ENCODE data around the gene PLK5.

Gene PLK5

DNA sequence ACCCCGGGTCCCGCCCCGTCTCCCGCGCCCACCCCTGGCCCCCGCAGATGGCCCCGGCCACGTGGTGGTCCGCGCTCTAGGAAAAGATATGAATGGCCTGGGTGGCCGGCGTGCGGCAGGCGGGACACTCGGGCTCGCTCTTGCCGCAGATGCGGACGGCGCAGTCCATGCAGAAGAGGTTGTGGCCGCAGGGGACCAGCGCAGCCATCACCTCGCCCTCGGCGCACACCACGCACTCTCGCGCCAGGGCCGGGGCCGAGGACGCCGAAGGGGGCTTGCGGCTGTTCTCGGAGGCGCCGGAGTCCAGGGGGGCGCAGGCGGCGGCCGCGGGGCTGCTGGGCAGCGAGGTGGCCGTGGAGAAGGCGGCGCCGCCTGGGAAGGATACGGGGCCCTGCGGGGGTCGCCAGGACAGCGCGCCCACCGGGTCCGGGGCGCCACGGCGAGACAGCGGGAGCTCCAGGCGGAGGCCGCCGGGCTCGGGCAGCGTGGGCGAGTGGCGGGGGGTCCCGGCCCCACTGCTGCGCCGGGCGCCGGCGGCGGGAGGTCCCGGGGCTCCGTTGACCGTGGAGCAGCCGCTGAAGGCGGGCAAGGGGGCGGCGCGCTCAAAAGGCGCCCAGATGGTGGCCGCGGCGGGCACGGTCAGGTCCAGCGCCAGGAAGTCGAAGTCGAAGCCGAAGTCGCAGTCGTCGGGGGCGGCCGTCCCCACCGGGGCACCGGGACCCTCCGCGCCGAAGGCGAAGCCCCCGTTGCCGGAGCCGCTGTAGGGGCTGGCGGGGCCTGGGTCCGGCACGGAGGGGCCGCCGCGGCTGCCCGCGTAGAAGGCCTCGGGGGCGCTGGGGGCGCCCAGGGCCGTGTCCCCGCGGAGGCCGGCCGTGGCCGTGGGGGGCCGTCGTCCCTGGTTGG is 31.9 kb downstream of the PLK5 start:
- DNase-seq: no peak

GRCh38 chr19:1556390-1557070 is 32.7 kb downstream of the PLK5 start:
- no peak for DNase-seq

DNA sequence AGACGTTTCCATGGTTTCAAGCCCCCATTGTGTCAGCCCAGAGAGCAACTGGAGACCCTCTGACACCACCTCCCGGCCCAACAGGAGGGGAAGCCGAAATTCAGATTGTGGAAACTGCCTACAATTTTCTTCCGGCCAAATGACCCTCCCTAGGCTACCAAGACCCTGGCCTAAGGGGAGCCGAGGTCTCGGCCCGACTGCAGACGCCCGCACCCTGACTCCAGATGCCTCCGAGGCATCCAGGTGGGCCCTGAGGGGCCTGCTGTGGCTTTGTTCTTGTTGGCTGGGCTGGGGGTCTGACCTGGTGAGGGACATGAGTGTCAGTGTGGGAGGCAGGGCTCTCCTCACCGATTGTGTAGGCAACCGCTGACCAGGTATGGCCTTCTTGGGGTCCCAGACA is 34.7 kb downstream of the PLK5 start:
- DNase-seq: no peak

GRCh38 chr19:1560286-1560882 is 36.5 kb downstream of the PLK5 start:
- no peak for DNase-seq

GRCh38 chr19:1561236-1561842 is 37.5 kb downstream of the PLK5 start:
- DNase-seq: no peak

GRCh38 chr19:1563251-1563650 is 39.4 kb downstream of the PLK5 start:
- no peak for DNase-seq

DNA sequence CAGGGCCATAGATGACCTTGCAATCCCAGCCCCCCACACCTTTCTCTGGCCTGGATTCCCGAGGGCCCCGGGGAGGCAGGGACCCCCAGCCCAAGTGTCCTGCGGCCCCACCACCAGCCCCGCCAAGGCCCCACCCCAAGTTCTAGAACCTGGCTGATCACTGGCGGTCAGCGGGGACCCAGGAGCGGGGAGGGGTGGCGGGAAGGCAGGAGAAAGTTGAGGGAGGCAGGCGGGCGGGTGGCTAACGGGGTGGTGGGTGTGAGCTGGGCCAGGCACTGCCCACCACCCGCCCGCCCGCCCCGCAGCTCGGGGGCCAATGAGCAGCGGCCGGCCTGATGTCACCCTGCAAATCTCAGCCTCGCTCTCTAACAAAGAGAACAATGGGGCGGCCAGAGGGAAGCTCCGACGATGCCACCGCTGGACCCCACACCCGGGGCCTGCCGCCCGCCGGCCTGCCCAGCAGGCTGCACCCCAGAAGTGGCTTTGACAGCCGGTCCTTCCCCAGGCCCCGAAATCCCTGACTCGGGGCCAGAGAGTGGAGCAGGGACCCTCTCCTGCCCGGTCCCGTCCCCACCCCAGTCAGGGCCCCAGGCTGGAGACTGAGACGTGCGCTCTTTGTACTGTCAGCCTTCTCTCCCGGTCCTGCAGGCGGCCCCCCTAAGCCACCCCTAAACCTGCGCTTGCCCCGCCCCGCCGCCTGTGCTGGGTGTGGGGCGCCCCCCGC is 42.7 kb downstream of the PLK5 start:
- peak; percentile 85 for DNase-seq

- no peak for DNase-seq
These were observed 43.4 kb downstream of the PLK5 start for GRCh38 chr19:1567116-1567847.

- no peak for DNase-seq
These were observed 44.0 kb downstream of the PLK5 start for GRCh38 chr19:1567848-1568227.

DNA sequence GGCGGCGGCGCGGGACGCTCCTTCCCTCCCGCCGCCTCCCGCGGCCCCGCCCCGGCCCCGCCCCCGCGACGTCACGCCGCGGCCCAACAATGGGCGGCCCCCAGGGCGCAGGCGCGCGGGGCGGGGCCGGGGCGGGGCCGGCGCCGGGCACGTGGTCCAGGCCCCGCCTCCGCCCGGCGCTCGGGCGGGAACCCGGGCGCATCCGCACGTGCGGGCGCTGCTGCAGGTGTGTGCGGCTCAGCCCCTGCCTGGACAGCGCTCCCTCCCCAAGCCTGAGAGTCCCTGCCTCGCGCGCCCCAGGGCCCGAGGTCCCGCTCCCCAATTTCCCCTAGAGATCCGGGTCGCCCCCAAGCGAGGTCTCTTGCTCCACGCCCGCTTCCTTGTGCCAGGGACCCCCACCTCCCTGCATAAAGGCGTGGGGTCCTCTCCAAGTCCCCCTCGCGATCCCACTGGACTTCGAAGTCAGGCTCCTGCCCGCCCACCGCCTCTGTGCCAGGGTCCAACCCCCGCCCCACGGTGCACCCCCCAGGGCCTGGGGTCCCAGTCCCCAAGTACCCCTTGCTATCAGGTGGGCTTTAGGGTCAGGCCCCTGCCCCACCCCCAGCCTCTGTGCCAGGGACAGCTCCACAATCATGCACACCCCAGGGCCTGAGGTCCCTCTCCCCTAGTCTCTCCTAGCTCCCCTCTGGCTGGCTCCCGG is 44.6 kb downstream of the PLK5 start, which contains the start of gene MEX3D:
Gene MEX3D, minus strand, starts transcription at position 6 of the 700 bp plus-strand sequence. CDS start 267 bp downstream, outside the sequence.
- peak; percentile 85 for DNase-seq

DNA sequence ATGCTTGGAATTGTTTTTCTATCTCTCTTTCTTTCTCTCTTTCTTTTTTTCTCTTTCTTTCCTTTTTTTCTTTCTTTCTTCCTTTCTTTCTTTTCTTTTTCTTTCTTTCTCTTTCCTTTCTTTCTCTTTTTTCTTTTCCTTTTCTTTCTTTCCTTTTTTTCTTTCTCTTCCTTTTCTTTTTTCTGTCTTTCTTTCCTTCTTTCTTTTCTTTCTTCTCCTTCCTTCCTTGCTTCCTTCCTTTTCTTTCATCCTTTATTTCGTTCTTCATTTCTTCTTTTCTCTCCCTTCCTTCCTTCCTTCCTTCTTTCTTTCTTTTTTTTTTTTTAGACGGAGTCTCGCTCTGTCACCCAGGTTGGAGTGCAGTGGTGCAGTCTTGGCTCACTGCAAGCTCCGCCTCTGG is 46.1 kb downstream of the PLK5 start:
- DNase-seq: no peak

DNA sequence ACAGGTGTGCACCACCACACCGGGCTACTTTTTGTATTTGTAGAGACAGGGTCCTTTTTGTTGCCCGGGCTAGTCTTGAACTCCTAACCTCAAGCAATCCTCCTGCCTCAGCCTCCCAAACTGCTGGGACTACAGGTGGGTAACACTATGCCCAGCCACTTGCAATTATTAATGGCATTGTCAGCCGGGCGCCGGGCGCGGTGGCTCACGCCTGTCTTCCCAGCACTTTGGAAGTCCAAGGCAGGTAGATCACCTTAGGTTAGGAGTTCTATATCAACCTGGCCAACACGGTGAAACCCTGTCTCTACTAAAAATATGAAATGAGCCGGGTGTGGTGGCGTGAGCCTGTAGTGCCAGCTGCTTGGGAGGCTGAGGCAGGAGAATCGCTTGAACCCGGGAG is 47.0 kb downstream of the PLK5 start:
- DNase-seq: no peak

GRCh38 chr19:1571358-1571757 is 47.5 kb downstream of the PLK5 start:
- no peak for DNase-seq

DNA sequence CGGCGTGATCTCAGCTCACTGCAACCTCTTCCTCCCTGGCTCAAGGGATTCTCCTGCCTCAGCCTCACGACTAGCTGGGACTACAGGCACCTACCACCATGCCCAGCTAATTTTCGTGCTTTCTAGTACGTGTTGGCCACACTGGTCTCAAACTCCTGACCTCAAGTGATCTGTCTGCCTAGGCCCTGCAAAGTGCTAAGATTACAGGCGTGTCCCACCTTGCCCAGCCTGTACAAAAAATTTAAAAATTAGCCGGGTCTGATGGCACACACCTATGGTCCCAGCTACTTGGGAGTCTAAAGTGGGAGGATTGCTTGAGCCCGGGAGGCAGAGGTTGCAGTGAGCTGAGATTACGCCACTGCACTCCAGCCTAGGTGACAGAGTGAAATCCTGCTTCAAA is 48.9 kb downstream of the PLK5 start:
- no peak for DNase-seq

- DNase-seq: no peak
These were observed 50.7 kb downstream of the PLK5 start for GRCh38 chr19:1574354-1575136.

- DNase-seq: no peak
These were observed 51.7 kb downstream of the PLK5 start for GRCh38 chr19:1575323-1576241.

- DNase-seq: no peak
These were observed 52.6 kb downstream of the PLK5 start for GRCh38 chr19:1576242-1577089.
